Bronchial epithelial cell (primary cell): ENCODE data around the gene THBS2. TPM values are rescaled to one million over a fixed set of nuclear protein-coding genes. Genes with fewer than 3 reads are reported as not detected.

Experiments used
- DNase-seq: peaks from one replicate; pipeline ENCODE4 v3.0.0-alpha.2; 2010; ENCODE audit warnings: low read depth
- FAIRE-seq: peaks from 2 replicates; lab custom pipeline; 2011; peaks lifted over from hg19 to GRCh38; lab: Jason Lieb, UNC
- H3K27me3 ChIP-seq: 2 replicates; pipeline ENCODE4 v1.5.1; 2011; ENCODE audit warnings: low read length; ENCODE audit not compliant: control insufficient read depth, insufficient read depth
- H3K36me3 ChIP-seq: 2 replicates; pipeline ENCODE4 v1.5.1; 2011; ENCODE audit warnings: low read length; ENCODE audit not compliant: control insufficient read depth, insufficient read depth
- H3K4me3 ChIP-seq: 2 replicates; pipeline ENCODE4 v1.5.1; 2011; ENCODE audit warnings: mild to moderate bottlenecking, low read depth, low read length, control low read depth
- total RNA-seq: library from RNA; depleted of rRNA; stranded (reverse); fragments of >200 nt; gene quantifications from 2 replicates; pipeline ENCODE4 v1.2.1, GENCODE V29; 2014
- TF ChIP-seq, protein P1 (sequence below): IDR thresholded peaks from 2 replicates; pipeline ENCODE4 v1.5.1; 2011; ENCODE audit warnings: mild to moderate bottlenecking, moderate library complexity, low read length, control low read depth, inconsistent platforms; ENCODE audit not compliant: insufficient read depth, severe bottlenecking

The THBS2 gene
- total RNA-seq, 1 donor from 2014 or later: 8.7 TPM

DNA sequence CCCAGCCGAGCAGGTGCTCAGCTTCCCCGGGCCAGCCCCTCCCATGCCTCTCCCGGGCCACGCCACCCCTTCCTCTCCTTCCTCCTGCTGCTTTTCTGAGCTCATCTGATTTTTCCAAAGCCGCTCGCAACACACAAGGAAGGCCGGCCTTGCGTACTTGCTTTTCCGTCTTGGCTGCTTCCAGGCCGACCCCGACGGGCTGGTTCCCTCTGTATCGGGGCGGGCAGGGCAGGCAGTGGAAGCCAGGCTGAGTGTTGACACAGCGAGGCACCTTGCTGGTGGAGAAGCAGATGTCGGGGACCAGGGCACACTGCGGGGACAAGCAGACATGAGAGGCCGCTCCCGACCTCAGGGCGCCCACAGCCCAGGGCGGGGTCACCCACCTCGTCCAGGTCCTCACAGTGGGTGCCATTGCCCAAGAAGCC, 21.1 kb downstream of the THBS2 start:
- no peaks in the 10 kb centered on the region for H3K36me3 ChIP-seq
- H3K4me3 ChIP-seq: no peak overlapping the region
- H3K27me3 ChIP-seq: no peaks in the 10 kb centered on the region
- no peak for DNase-seq
- no peak for FAIRE-seq
- TF ChIP-seq, protein P1, sequence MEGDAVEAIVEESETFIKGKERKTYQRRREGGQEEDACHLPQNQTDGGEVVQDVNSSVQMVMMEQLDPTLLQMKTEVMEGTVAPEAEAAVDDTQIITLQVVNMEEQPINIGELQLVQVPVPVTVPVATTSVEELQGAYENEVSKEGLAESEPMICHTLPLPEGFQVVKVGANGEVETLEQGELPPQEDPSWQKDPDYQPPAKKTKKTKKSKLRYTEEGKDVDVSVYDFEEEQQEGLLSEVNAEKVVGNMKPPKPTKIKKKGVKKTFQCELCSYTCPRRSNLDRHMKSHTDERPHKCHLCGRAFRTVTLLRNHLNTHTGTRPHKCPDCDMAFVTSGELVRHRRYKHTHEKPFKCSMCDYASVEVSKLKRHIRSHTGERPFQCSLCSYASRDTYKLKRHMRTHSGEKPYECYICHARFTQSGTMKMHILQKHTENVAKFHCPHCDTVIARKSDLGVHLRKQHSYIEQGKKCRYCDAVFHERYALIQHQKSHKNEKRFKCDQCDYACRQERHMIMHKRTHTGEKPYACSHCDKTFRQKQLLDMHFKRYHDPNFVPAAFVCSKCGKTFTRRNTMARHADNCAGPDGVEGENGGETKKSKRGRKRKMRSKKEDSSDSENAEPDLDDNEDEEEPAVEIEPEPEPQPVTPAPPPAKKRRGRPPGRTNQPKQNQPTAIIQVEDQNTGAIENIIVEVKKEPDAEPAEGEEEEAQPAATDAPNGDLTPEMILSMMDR: no peak

- TF ChIP-seq, protein P1: no peak
- no peak overlapping the region for H3K4me3 ChIP-seq
- H3K27me3 ChIP-seq: no peaks in the 10 kb centered on the region
- no peak for FAIRE-seq
- H3K36me3 ChIP-seq: no peaks in the 10 kb centered on the region
- no peak for DNase-seq
Measured at GRCh38 chr6:169231790-169232506, 21.7 kb downstream of the THBS2 start.

DNA sequence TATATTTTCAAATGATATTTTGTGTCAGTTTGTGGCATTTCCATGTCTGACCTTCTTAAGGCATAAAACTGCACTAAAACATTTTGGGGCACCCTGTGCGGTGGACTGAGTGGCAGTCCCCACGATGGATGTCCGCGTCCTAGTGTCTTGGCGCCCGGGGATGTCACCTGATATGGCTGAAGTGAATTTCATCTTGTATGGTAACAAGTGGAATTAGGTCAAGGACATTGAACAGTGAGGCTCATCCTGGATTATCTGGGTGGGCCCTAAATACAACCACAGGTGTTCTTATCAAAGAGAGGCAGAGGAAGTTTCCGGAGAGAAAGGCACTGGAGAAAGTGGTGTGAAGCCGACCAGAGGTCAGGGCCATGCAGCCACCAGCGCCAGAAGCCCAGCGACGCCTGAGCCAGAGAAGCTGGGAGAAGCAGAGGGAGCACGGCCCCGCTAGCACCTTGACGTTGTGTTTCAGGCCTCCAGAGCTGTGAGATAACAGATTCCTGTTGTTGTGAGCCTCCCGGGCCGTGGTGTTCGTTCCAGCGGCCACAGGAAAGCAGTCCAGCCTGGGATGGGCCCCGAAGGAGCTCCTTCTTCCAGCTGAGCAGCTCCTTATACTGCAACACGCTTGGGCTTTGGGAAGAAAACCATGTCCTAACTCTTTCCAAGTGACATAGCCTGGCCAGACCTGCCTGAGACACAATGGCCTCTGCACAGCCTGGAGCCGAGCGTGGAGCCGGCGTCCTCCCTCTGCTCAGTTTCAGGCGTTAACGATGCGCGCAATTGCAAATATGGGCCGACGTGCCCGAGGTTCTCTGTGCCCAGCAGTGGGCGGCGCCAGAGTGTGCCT, 22.5 kb downstream of the THBS2 start:
- no peaks in the 10 kb centered on the region for H3K36me3 ChIP-seq

DNA sequence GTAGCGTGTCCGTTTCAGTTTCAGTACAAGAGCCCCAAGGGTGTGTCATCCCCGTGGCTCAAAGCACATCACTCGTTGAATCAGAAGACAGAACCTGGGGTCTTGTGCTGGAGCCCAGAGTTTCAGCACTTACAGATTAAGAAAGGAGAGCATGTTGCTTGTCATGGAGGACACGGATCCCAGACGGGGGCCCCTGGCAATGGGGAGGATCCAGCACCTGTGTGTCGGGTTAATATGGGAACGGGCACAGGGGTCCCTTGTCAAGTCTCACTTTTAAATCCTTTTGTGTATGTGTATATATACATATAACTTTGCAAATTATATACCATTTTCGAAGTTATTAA, 23.4 kb downstream of the THBS2 start:
- FAIRE-seq (no peak), DNase-seq (no peak)
- H3K36me3 ChIP-seq: peaks cover under 1% of the 10 kb centered on the region
- no peak overlapping the region for H3K4me3 ChIP-seq
- H3K27me3 ChIP-seq: no peaks in the 10 kb centered on the region
- TF ChIP-seq, protein P1: no peak

More for the DNA sequence above, 22.5 kb downstream of the THBS2 start:
- H3K4me3 ChIP-seq: no peak overlapping the region
- H3K27me3 ChIP-seq: no peaks in the 10 kb centered on the region
- TF ChIP-seq, protein P1: no peak
- FAIRE-seq (peak; percentile 47), DNase-seq (no peak)

GRCh38 chr6:169229615-169230321, 23.9 kb downstream of the THBS2 start:
- FAIRE-seq: no peak
- no peak for DNase-seq
- Histone ChIP-seq H3K4me3 (no peak overlapping the region), H3K27me3 (no peaks in the 10 kb centered on the region), H3K36me3 (peaks cover 2% of the 10 kb centered on the region)
- TF ChIP-seq, protein P1: no peak
